ENCODE data around the gene EIPR1. TPM values are rescaled to one million over a fixed set of nuclear protein-coding genes. Genes with fewer than 3 reads are reported as not detected.

The EIPR1 gene
- total RNA-seq, 1 experiment from 2014 or later = 36.9 TPM

DNA sequence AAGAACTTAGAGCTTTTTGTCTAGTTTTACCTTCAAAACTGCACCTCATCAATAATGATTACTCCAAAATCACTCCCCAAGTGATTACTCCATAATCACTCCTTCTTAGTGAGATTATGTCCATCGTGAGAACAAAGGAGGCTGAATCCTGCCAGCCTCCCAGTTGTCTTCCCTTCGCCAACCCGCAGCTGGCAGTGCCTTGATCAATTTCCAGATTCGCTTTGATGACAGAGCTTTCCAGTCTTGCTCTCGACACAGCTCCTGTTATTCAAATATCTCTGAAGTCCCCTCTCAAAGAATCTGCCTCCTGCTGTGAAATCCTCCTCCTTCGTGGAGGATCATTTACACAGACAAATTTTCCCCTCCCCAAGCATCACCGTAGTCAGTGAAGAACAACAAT lies 237.7 kb downstream of the EIPR1 start:
- Histone ChIP-seq H3K36me3 (ENCODE audit: control insufficient read depth, insufficient read depth, low read length) (no peaks in the 10 kb centered on the region), H3K4me1 (no peaks in the 10 kb centered on the region), H3K27me3 (replicated peaks; ENCODE audit: control insufficient read depth, insufficient read depth, low read length) (no peaks in the 10 kb centered on the region), H3K4me3 (ENCODE audit: low read depth, low read length) (no peak overlapping the region), H3K9me3 (peaks cover 6% of the 10 kb centered on the region; the same call in 1 of the 2 replicates)
- H3K4me3 Mint-ChIP-seq (ENCODE audit: unreplicated experiment) = no peak overlapping the region
- H3K9me3 Mint-ChIP-seq (ENCODE audit: unreplicated experiment) = no peaks in the 10 kb centered on the region
- no peaks in the 10 kb centered on the region for H3K27me3 Mint-ChIP-seq (ENCODE audit: insufficient read depth, unreplicated experiment)
- CTCF ChIA-PET = no interaction called here
- no peaks in the 10 kb centered on the region for H3K36me3 Mint-ChIP-seq (ENCODE audit: insufficient read depth, unreplicated experiment)
- no peaks in the 10 kb centered on the region for H3K4me1 Mint-ChIP-seq (ENCODE audit: low read depth, unreplicated experiment)
- POLR2A ChIA-PET = no interaction called here
- TF ChIP-seq, protein P1, sequence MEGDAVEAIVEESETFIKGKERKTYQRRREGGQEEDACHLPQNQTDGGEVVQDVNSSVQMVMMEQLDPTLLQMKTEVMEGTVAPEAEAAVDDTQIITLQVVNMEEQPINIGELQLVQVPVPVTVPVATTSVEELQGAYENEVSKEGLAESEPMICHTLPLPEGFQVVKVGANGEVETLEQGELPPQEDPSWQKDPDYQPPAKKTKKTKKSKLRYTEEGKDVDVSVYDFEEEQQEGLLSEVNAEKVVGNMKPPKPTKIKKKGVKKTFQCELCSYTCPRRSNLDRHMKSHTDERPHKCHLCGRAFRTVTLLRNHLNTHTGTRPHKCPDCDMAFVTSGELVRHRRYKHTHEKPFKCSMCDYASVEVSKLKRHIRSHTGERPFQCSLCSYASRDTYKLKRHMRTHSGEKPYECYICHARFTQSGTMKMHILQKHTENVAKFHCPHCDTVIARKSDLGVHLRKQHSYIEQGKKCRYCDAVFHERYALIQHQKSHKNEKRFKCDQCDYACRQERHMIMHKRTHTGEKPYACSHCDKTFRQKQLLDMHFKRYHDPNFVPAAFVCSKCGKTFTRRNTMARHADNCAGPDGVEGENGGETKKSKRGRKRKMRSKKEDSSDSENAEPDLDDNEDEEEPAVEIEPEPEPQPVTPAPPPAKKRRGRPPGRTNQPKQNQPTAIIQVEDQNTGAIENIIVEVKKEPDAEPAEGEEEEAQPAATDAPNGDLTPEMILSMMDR (IDR thresholded peaks at IDR 0.05; ENCODE audit: insufficient read depth in 1 of 2, low read depth in 1 of 2, low read length in 1 of 2, severe bottlenecking in 1 of 2, unreplicated experiment in 1 of 2) = no peak
- intact Hi-C loops (cut with micrococcal nuclease; ENCODE audit: unreplicated experiment) = no loop called here
- DNase-seq = no peak
- H3K27ac Mint-ChIP-seq (ENCODE audit: unreplicated experiment) = no peak overlapping the region
- no TSS peak for BruUV-seq (replicated peaks)

Other genes starting within 250 kb of the EIPR1 start
- gene TRAPPC12, start 1.9 kb upstream of the EIPR1 start, total RNA-seq (2022) = 84.2 and 85.0 TPM in 2 replicates
- 63.7 and 69.2 TPM in 2 replicates for gene ADI1, start 141.7 kb upstream of the EIPR1 start, total RNA-seq (2022)
- 41.5 and 47.1 TPM in 2 replicates for gene RNASEH1, start 180.5 kb upstream of the EIPR1 start, total RNA-seq (2022)
- 2,077 and 2,101 TPM in 2 replicates for gene RPS7, start 197.4 kb upstream of the EIPR1 start, total RNA-seq (2022)
- not detected in 2 replicates for gene COLEC11, start 217.3 kb upstream of the EIPR1 start, total RNA-seq (2022)